Keratinocyte (primary cell): ENCODE data around the gene ETFRF1.

Experiments
- CTCF ChIP-seq, 3 experiments: IDR thresholded peaks in 1 of 3; conservative IDR thresholded peaks in 1 of 3; optimal IDR thresholded peaks in 1 of 3; 2 replicates in 2 of 3; 3 replicates in 1 of 3; pipeline versions ENCODE3 to v1.5.1; 2011; ENCODE audit warnings: low read length in 3 of 3, mild to moderate bottlenecking in 3 of 3, moderate library complexity in 2 of 3, control low read depth in 1 of 3, inconsistent platforms in 1 of 3; ENCODE audit not compliant: insufficient read depth in 2 of 3; ENCODE audit errors: extremely low read depth in 1 of 3
- EZH2 ChIP-seq: IDR thresholded peaks from one replicate; pipeline ENCODE4 v1.6.1; 2012; ENCODE audit warnings: inconsistent platforms, mild to moderate bottlenecking, low read length, moderate library complexity

GRCh38 chr12:25155022-25155576 is 39.9 kb upstream of the ETFRF1 start:
- TF ChIP-seq CTCF (optimal IDR thresholded peaks at IDR 0.05 in 1 of 3, IDR thresholded peaks at IDR 0.05 in 1 of 3, conservative IDR thresholded peaks at IDR 0.05 in 1 of 3; ENCODE audit: extremely low read depth in 1 of 3, insufficient read depth in 2 of 3, low read length in 3 of 3), result peak in 2 of 3 experiments; percentile 50 to 60
- TF ChIP-seq EZH2, result no peak
